ENCODE results near the gene EIF4E1B.
A peak's percentile ranks its signal among the peaks of the same experiment; 100 is the strongest.

Gene EIF4E1B

DNA sequence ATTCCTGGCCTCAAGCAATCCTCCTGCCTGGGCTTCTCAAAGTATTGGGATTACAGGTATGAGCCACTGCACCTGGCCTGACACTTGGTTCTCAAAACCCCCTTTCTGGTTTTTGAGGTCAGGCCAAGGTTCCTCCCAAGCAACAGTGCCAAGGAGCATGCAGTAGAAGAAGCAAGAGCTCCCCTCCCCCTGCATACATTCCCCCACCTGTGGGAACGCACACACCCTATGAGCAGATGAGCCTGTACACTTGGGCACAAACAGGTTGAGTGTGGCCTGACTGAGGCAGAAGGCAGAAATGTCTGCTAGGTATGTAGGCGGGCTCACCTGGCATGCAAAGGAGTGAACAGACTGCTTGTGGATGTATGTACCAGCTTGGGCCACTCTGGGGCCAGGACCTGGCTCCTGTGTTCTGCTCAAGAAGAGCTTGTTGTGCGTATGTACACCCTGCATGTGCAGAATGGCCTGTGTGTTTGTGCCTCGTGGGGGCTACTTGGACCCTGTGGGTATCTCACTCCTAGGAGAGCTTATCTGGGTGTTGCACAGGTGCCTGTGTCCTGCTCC lies 22.3 kb upstream of the EIF4E1B start:
- TF ChIP-seq, protein P1, sequence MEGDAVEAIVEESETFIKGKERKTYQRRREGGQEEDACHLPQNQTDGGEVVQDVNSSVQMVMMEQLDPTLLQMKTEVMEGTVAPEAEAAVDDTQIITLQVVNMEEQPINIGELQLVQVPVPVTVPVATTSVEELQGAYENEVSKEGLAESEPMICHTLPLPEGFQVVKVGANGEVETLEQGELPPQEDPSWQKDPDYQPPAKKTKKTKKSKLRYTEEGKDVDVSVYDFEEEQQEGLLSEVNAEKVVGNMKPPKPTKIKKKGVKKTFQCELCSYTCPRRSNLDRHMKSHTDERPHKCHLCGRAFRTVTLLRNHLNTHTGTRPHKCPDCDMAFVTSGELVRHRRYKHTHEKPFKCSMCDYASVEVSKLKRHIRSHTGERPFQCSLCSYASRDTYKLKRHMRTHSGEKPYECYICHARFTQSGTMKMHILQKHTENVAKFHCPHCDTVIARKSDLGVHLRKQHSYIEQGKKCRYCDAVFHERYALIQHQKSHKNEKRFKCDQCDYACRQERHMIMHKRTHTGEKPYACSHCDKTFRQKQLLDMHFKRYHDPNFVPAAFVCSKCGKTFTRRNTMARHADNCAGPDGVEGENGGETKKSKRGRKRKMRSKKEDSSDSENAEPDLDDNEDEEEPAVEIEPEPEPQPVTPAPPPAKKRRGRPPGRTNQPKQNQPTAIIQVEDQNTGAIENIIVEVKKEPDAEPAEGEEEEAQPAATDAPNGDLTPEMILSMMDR (IDR thresholded peaks at IDR 0.05; ENCODE audit: borderline replicate concordance, insufficient read depth, low read depth, low read length), result no peak
- no peak overlapping the region for H3K4me3 ChIP-seq (ENCODE audit: low read depth, low read length)

DNA sequence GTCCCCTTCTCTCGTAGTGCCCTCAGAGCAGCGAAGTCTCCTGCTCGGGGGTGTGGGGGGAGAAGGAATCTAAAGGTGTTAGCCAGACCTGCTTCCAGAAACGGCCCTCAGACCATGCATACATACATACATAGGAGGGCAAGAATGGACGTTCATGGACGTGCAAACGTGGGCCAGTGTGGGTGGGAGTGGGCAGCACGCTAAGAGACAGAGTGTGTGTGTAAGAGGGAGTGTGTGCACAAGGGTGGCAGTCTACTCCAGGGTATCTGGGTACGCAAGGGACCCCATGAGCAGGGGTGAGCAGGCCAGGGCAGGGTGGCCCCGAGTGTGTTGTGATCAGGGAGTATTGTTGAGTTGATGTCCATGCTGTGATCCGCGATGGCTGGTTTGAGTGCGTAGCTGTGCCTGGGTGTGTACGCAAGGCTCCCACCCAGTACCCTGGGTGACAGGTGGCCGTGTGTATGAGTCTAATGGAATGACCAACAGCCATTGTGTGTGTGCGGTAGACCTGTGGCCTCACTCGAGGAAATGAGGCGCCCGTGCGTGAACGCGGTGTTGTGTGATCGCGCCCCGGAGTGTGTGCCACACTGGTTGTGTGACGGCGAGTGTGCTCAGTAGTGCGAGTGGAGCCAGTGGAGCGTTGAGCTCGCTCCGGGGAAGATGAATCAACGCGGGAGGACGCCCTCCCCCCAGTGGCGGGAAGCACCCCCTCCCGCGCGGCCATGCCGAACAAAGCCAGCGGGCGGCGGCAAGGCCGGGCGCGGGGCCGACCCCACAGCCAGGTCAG lies 21.3 kb upstream of the EIF4E1B start:
- TF ChIP-seq, protein P1 (IDR thresholded peaks at IDR 0.05; ENCODE audit: borderline replicate concordance, insufficient read depth, low read depth, low read length), result 0 out of 2 replicates have a peak, but pooled peaks have one; percentile 17
- peak overlapping the region; percentile 60 for H3K4me3 ChIP-seq (ENCODE audit: low read depth, low read length)

DNA sequence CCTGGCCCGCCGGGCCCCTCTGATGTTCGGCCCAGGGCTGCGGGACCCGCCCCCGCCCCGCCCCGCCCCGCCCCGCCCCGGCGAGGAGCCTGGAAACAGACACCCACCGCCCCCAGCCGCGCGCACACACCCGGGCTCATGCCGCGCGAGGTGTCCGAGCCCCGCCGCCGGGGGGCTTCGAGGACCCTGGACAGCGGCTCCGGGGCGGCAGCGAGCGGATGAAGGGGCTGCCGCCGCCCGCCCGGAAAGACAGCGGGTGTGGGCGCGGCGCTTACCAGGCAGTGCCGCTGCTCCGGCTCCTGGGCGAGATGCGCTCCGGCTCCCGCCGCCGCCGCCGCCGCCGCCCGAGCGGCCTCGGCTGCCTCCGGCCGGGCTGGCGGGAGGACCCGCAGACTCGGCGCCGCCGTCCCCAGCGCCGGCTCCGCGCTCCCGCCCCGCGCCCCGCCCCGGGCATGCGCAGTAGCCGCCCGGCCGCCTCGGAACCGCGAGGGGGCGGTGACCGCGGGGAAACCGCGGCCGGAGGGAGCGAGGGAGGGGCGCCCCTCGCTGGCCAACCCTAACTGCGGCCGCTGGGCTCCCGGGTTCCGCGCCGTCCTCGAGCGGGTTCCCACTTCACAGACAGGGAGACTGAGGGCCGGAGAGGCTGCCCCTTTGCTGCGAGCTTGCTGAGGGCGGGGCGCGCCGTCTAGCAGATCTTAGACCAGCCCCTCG lies 20.6 kb upstream of the EIF4E1B start, which contains the start of gene GPRIN1:
TSS of gene GPRIN1 (minus strand) at position 433 of the 711 bp plus-strand sequence. CDS start 10,322 bp downstream, outside the sequence.
- TF ChIP-seq, protein P1 (IDR thresholded peaks at IDR 0.05; ENCODE audit: borderline replicate concordance, insufficient read depth, low read depth, low read length), result peak; percentile 22; the same call in 1 of the 2 replicates

DNA sequence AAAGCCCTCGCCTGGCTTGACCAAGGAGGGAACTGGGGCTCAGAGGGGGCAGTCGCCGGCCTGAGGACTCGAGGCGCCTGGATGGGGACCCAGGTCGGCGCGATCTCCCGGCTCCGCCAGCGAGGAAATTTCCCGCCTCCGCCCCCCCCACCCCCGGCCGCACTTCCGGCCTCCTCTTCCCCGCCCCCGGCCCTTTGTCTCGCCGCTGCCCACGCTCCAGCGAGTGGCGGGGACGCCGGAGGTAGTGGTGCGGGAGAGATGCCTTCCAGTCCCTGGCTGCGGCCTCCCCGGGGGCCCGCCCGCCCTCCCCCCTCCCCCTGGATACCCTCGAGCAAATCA lies 20.1 kb upstream of the EIF4E1B start:
- TF ChIP-seq, protein P1 (IDR thresholded peaks at IDR 0.05; ENCODE audit: borderline replicate concordance, insufficient read depth, low read depth, low read length), result no peak
- H3K4me3 ChIP-seq (ENCODE audit: low read depth, low read length), result peak overlapping the region; percentile 60

More for the DNA sequence above, 20.6 kb upstream of the EIF4E1B start, which contains the start of gene GPRIN1:
- H3K4me3 ChIP-seq (ENCODE audit: low read depth, low read length), result peak within 1 kb of the TSS; percentile 60

DNA sequence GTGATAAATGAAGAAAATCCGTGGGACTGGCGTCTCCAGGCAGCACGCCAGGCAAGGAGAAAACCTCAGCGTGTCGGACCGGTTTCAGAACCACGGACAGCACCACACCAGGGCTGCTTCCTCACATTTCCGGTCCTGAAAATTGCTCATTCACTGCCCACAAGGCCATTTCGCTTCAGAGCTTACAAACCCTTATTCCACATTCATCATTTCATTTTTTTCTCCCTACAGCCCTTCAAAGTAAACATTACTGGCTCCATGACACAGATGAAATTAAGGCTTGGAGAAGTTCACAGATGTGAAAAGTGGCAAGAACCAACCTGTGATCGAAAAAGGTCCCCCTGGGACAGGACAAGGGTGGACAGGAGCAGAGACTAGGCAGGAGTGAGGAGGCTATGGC lies 19.0 kb upstream of the EIF4E1B start:
- H3K4me3 ChIP-seq (ENCODE audit: low read depth, low read length), result no peak overlapping the region
- TF ChIP-seq, protein P1 (IDR thresholded peaks at IDR 0.05; ENCODE audit: borderline replicate concordance, insufficient read depth, low read depth, low read length), result no peak

DNA sequence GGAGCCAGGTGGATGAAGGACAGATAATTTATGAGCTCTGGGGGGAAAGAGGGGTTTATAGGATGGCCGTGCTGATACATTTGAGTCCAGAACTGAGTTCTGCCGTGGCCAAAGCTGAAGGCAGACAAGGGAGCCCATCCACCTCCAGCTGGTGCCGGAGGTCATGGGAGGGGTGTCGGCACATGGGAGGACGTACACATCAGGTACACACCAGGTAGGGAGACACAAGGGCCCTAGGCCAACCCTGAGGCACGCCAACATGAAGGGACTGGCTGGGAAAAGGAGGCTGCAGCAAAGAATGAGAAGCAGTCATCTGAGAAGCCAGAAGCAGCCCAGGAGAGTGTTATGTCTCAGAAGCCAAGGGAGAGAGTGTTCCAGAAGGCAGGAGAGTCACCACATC lies 18.5 kb upstream of the EIF4E1B start:
- TF ChIP-seq, protein P1 (IDR thresholded peaks at IDR 0.05; ENCODE audit: borderline replicate concordance, insufficient read depth, low read depth, low read length), result no peak
- no peak overlapping the region for H3K4me3 ChIP-seq (ENCODE audit: low read depth, low read length)

Data from GM12875 (cell line).